Tibial nerve (tissue), 3 donors: ENCODE results near the gene MYO1B.

ENCODE experiments used
- CTCF ChIP-seq, 5 experiments: fragments of 200-600 bp in 3 of 5; fragments of 450-650 bp in 2 of 5; sonication (generic) in 3 of 5; IDR thresholded peaks; one replicate each; pipeline ENCODE4 v1.5.1; 2016 to 2019; ENCODE audit warnings: antibody characterized with exemption in 5 of 5, mild to moderate bottlenecking in 3 of 5, moderate library complexity in 2 of 5
- POLR2A ChIP-seq, 2 donors: fragments of 450-650 bp; IDR thresholded peaks; one replicate each; pipeline ENCODE4 v1.6.1; 2017; ENCODE audit warnings: antibody characterized with exemption in 2 of 2, mild to moderate bottlenecking in 2 of 2, moderate library complexity in 2 of 2

- no peak for TF ChIP-seq CTCF (IDR thresholded peaks at IDR 0.05)
- TF ChIP-seq POLR2A (IDR thresholded peaks at IDR 0.05): no peak
Observed at GRCh38 chr2:191250400-191250799, 5.2 kb downstream of the MYO1B start.
